ENCODE results near the gene CR1L.

DNA sequence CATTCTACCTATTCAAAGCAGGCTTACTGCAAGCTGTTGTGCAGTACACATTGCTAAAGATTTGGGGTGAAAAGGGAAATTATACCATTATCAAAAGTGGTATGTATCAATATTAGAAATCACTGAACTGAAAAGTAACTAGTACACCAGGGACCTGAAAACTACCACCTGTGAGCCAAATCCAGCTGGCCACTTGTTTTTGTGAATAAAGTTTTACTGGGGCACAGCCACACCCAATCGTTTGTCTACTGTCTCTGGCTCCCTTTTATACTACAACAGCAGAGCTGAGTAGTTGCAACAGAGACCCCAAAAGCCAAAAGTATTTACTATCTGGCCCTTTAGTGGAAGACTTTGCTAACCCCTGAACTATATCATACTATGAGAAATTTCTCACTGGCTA, 13.8 kb upstream of the CR1L start:
- TF ChIP-seq RARB (CRISPR knock-in tag; IDR thresholded peaks at IDR 0.05) (no peak), CSRNP3 (CRISPR knock-in tag; IDR thresholded peaks at IDR 0.05) (no peak), OSR1 (CRISPR knock-in tag; IDR thresholded peaks at IDR 0.05) (no peak), ARNTL (CRISPR knock-in tag; IDR thresholded peaks at IDR 0.05; ENCODE audit: borderline replicate concordance, low read depth) (no peak), PATZ1 (CRISPR knock-in tag; IDR thresholded peaks at IDR 0.05; ENCODE audit: borderline replicate concordance) (no peak), BACH2 (CRISPR knock-in tag; IDR thresholded peaks at IDR 0.05; ENCODE audit: borderline replicate concordance) (no peak)

All from SK-N-SH treated with all-trans-retinoic acid at 6 μM for 48 hours (cell line).